GM21786 (cell line): ENCODE measurements around the gene LRCH1.
"Not testable (repeated sequence)": the region's sequence is repeated elsewhere in the genome, so short reads cannot be mapped to it uniquely, and the experiment has no call there.

ENCODE experiments used
- ATAC-seq: cut with Tn5 transposase; IDR thresholded peaks from one replicate; pipeline ENCODE4 v1.9.1; 2021; ENCODE audit not compliant: unreplicated experiment

The LRCH1 gene

GRCh38 chr13:46745062-46745461 lies 192.1 kb downstream of the LRCH1 start:
- ATAC-seq = no peak

GRCh38 chr13:46745706-46746105 lies 192.7 kb downstream of the LRCH1 start:
- no peak for ATAC-seq

GRCh38 chr13:46747031-46747820 lies 194.3 kb downstream of the LRCH1 start:
- no peak for ATAC-seq

- ATAC-seq = no peak
These were observed 195.3 kb downstream of the LRCH1 start for GRCh38 chr13:46748300-46748699.

GRCh38 chr13:46749951-46750350 lies 197.0 kb downstream of the LRCH1 start:
- no peak for ATAC-seq

GRCh38 chr13:46751811-46752635 lies 199.1 kb downstream of the LRCH1 start:
- ATAC-seq = peak; percentile 78

- ATAC-seq = no peak
These were observed 200.2 kb downstream of the LRCH1 start for GRCh38 chr13:46753137-46753536.

- ATAC-seq = no peak
These were observed 200.9 kb downstream of the LRCH1 start for GRCh38 chr13:46753917-46754316.

- no peak for ATAC-seq
These were observed 201.8 kb downstream of the LRCH1 start for GRCh38 chr13:46754812-46755211.

- not testable (repeated sequence) for ATAC-seq
These were observed 202.5 kb downstream of the LRCH1 start for GRCh38 chr13:46755508-46755907.

GRCh38 chr13:46756977-46757376 lies 204.0 kb downstream of the LRCH1 start:
- ATAC-seq = no peak

- ATAC-seq = no peak
These were observed 204.7 kb downstream of the LRCH1 start for GRCh38 chr13:46757640-46758039.

- ATAC-seq = no peak
These were observed 206.9 kb downstream of the LRCH1 start for GRCh38 chr13:46759846-46760245.

- ATAC-seq = no peak
These were observed 208.2 kb downstream of the LRCH1 start for GRCh38 chr13:46761174-46761573.

- ATAC-seq = no peak
These were observed 208.9 kb downstream of the LRCH1 start for GRCh38 chr13:46761866-46762265.

- ATAC-seq = not testable (repeated sequence)
These were observed 217.0 kb downstream of the LRCH1 start for GRCh38 chr13:46769925-46770324.

- ATAC-seq = no peak
These were observed 218.7 kb downstream of the LRCH1 start for GRCh38 chr13:46771693-46772092.

GRCh38 chr13:46773541-46773940 lies 220.6 kb downstream of the LRCH1 start:
- ATAC-seq = no peak

GRCh38 chr13:46775385-46776107 lies 222.6 kb downstream of the LRCH1 start:
- no peak for ATAC-seq

- ATAC-seq = no peak
These were observed 225.1 kb downstream of the LRCH1 start for GRCh38 chr13:46778095-46778494.

- ATAC-seq = no peak
These were observed 225.9 kb downstream of the LRCH1 start for GRCh38 chr13:46778890-46779289.
